HEK293T (cell line): Measurements from ENCODE around the gene DNAJB4.
"Not testable (repeated sequence)": the region's sequence is repeated elsewhere in the genome, so short reads cannot be mapped to it uniquely, and the experiment has no call there.

Experiments used
- CTCF ChIA-PET: fragments of 350-600 bp; formaldehyde crosslinking; extraction: SDS; loops from one replicate; lab custom pipeline; 2021; ENCODE audit warnings: antibody characterized with exemption, inconsistent platforms; lab: Yijun Ruan, JAX
- POLR2A ChIA-PET: fragments of 350-600 bp; formaldehyde crosslinking; extraction: SDS; loops from one replicate; lab custom pipeline; 2020; ENCODE audit warnings: antibody characterized with exemption, inconsistent platforms; lab: Yijun Ruan, JAX
- DNase-seq: peaks from one replicate; pipeline ENCODE4 v3.0.0; 2012; ENCODE audit warnings: mixed read lengths; ENCODE audit errors: extremely low spot score
- ARNT ChIP-seq: fragments of 450-650 bp; IDR thresholded peaks from 2 replicates; pipeline ENCODE4 v1.6.1; 2017; ENCODE audit warnings: mild to moderate bottlenecking
- BHLHE40 ChIP-seq: fragments of 450-650 bp; IDR thresholded peaks from 2 replicates; pipeline ENCODE4 v1.6.1; 2016; ENCODE audit warnings: mild to moderate bottlenecking, moderate library complexity, borderline replicate concordance
- CTBP1 ChIP-seq: fragments of 450-650 bp; IDR thresholded peaks from 2 replicates; pipeline ENCODE4 v1.6.1; 2016; ENCODE audit warnings: borderline replicate concordance
- ELF4 ChIP-seq: fragments of 450-650 bp; IDR thresholded peaks from 2 replicates; pipeline ENCODE4 v1.6.1; 2017; ENCODE audit warnings: antibody characterized with exemption
- FOXA1 ChIP-seq: fragments of 450-650 bp; IDR thresholded peaks from 2 replicates; pipeline ENCODE4 v1.6.1; 2016; ENCODE audit warnings: mild to moderate bottlenecking
- FOXK2 ChIP-seq: fragments of 450-650 bp; IDR thresholded peaks from 2 replicates; pipeline ENCODE4 v1.6.1; 2016; ENCODE audit warnings: mild to moderate bottlenecking
- FOXM1 ChIP-seq: fragments of 450-650 bp; IDR thresholded peaks from 2 replicates; pipeline ENCODE4 v1.6.1; 2017; ENCODE audit warnings: mild to moderate bottlenecking, borderline replicate concordance
- HDGF ChIP-seq: fragments of 450-650 bp; IDR thresholded peaks from 2 replicates; pipeline ENCODE4 v1.6.1; 2017; ENCODE audit warnings: antibody characterized with exemption, borderline replicate concordance
- LEF1 ChIP-seq: fragments of 450-650 bp; IDR thresholded peaks from 2 replicates; pipeline ENCODE4 v1.6.1; 2017; ENCODE audit warnings: mild to moderate bottlenecking, borderline replicate concordance
- NFRKB ChIP-seq: fragments of 450-650 bp; IDR thresholded peaks from 2 replicates; pipeline ENCODE4 v1.6.1; 2016; ENCODE audit warnings: mild to moderate bottlenecking, moderate library complexity
- PKNOX1 ChIP-seq: fragments of 450-650 bp; IDR thresholded peaks from 2 replicates; pipeline ENCODE4 v1.6.1; 2016
- SP1 ChIP-seq: fragments of 450-650 bp; IDR thresholded peaks from 2 replicates; pipeline ENCODE4 v1.6.1; 2017
- SUZ12 ChIP-seq: fragments of 450-650 bp; IDR thresholded peaks from 2 replicates; pipeline ENCODE4 v1.6.1; 2016; ENCODE audit warnings: mild to moderate bottlenecking
- TARDBP ChIP-seq: fragments of 450-650 bp; IDR thresholded peaks from 2 replicates; pipeline ENCODE4 v1.6.1; 2016
- ZNF384 ChIP-seq: fragments of 450-650 bp; IDR thresholded peaks from 2 replicates; pipeline ENCODE4 v1.6.1; 2016

DNAJB4 gene

GRCh38 chr1:78058670-78059069 is 53.9 kb downstream of the DNAJB4 start:
- no peak for DNase-seq
- POLR2A ChIA-PET = no interaction called here
- no peak for TF ChIP-seq CTBP1
- no peak for TF ChIP-seq NFRKB
- no peak for TF ChIP-seq ELF4
- TF ChIP-seq BHLHE40 = no peak
- no peak for TF ChIP-seq FOXM1
- TF ChIP-seq SUZ12 = no peak
- TF ChIP-seq SP1 = no peak
- CTCF ChIA-PET = no interaction called here

DNA sequence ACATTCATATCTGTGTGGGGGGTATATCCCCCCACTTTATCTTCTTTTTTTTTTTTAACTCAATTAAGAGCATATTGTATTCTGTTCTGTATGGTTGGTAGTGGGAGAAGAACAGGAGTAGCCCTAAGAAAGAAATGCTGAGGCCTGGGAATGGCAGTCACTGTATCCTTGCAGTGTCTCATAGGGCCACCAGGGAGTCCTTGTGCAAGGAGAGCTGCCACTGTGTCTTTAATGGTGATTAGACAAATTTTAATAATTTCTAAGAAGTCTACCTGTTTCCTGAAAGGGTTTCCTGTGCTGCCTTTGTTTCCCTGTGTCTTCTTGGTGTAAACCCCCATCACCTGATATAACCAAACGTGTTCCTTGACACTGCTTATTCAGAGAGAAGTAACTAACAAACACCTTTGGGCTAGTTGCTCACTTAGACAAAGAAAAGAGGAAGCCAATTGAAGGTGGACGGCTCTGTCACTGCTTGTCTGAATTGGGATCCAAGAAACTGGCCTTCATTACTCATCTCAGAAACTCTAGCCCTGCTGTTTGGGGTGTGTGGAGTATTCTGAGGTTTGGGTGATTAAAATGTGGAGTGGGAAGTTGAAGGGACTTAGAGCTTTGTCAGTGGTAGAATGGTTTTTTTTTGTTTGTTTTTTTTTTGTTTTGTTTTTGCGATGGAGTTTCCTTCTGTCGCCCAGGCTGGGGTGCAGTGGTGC is 56.3 kb downstream of the DNAJB4 start:
- no peak for TF ChIP-seq FOXM1
- TF ChIP-seq FOXK2 = no peak
- TF ChIP-seq ARNT = no peak
- no peak for TF ChIP-seq ELF4
- no peak for TF ChIP-seq CTBP1
- no peak for TF ChIP-seq TARDBP
- TF ChIP-seq SUZ12 = no peak
- TF ChIP-seq ZNF384 = no peak
- TF ChIP-seq NFRKB = no peak
- no peak for TF ChIP-seq BHLHE40
- no peak for TF ChIP-seq SP1
- TF ChIP-seq PKNOX1 = no peak
- TF ChIP-seq FOXA1 = no peak
- no peak for TF ChIP-seq LEF1
- no peak for TF ChIP-seq HDGF
- ChIA-PET POLR2A (no interaction called here), CTCF (no interaction called here)
- no peak for DNase-seq

DNA sequence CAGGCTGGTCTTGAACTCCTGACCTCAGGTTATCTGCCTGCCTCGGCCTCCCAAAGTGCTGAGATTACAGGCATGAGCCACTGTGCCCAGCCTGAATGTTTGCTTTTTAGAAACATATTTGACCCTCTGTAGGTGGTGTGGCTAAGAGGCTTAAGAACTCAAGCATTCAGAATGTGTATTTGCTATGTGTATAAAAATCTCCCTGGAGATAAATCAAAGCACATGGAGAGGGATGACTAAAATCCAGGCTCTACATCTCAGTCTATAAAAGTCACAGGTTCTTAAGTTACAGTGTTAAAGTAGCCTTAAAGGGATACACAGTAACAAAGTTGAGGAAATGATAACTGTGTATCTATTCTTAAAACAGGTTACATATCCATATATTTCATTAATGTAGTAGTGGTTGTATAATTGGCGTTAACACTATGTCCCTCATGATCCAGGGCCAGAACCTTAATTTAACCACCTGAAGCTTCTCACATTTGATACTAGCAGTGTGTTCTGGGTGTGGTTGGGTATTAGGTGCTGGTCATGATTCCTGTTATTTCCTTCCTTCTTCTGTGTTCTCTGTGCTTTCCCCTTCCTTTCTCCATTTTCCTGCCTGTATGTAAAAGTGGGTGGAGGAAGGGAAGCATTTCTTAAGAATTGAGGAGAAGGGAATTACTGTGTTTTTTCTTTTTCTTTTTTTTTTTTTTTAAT is 57.2 kb downstream of the DNAJB4 start:
- ChIA-PET POLR2A (no interaction called here), CTCF (no interaction called here)
- DNase-seq = no peak
- no peak for TF ChIP-seq LEF1
- no peak for TF ChIP-seq BHLHE40
- no peak for TF ChIP-seq ARNT
- no peak for TF ChIP-seq ELF4
- no peak for TF ChIP-seq SUZ12
- no peak for TF ChIP-seq FOXK2
- TF ChIP-seq CTBP1 = no peak
- TF ChIP-seq PKNOX1 = no peak
- TF ChIP-seq SP1 = no peak
- TF ChIP-seq TARDBP = no peak

DNA sequence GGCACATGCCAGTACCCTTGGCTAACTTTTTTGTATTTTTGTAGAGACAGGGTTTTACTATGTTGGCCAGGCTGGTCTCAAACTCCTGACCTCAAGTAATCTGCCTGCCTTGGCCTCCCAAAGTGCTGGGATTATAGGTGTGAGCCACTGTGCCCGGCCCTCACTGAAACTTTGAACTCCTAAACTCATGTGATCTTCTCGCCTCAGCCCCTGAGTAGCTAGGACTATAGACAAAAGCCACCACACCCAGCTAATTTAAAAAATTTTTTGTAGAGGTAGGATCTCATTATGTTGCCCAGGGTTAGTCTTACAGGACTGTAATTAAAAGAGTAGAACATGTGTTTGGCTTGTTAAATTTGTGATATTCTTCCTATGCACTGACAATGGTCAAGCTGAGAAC is 60.1 kb downstream of the DNAJB4 start:
- DNase-seq, CTCF ChIA-PET, POLR2A ChIA-PET: not testable (repeated sequence)
